Measurements from ENCODE around the gene CDK16. TPM values are rescaled to one million over a fixed set of nuclear protein-coding genes. Genes with fewer than 3 reads are reported as not detected.

CDK16 gene
- total and polyA plus RNA-seq, 2 of the 4 experiments (the other 2 are of a cell fraction) = 85.3 to 106 TPM

- DNase-seq (no peak), ATAC-seq (ENCODE audit: low read depth) (no peak)
- intact Hi-C loops (cut with micrococcal nuclease) = no loop called here
Observed at GRCh38 chrX:47228550-47229270, 10.2 kb downstream of the CDK16 start.

More at GRCh38 chrX:47228550-47229270, 10.2 kb downstream of the CDK16 start:
- Histone ChIP-seq H2AK5ac (ENCODE audit: low read depth, low read length) (no peak overlapping the region), H3K56ac (ENCODE audit: extremely low read depth, insufficient read depth, low read length) (no peak overlapping the region), H3K79me1 (ENCODE audit: low read depth in 1 of 2, low read length in 2 of 2) (peaks cover 5% of the 10 kb centered on the region in 2 experiments; a peak in 1 of 4 replicates), H4K20me1 (ENCODE audit: insufficient read depth, low read length) (peaks cover 7% of the 10 kb centered on the region; the same call in 1 of the 2 replicates), H3K4me1 (ENCODE audit: control insufficient read depth, insufficient read depth, low read length) (0 out of 2 replicates have a peak, but pooled peaks cover 1% of the 10 kb centered on the region), H3K4ac (ENCODE audit: low read depth, low read length) (no peak overlapping the region), H4K5ac (ENCODE audit: low read depth, low read length) (no peak overlapping the region), H4K91ac (ENCODE audit: insufficient read depth, low read depth, low read length) (no peak overlapping the region), H3K18ac (ENCODE audit: low read depth, low read length) (no peak overlapping the region), H3K27me3 (ENCODE audit: control insufficient read depth, insufficient read depth, low read length) (peaks cover 10% of the 10 kb centered on the region; the same call in 1 of the 2 replicates), H3K36me3 (ENCODE audit: control insufficient read depth, insufficient read depth, low read length) (peaks cover 46% of the 10 kb centered on the region), H2BK120ac (ENCODE audit: low read depth, low read length) (no peak overlapping the region), H3K27ac (ENCODE audit: insufficient read depth, low read length) (no peak overlapping the region), H2BK15ac (ENCODE audit: low read depth, low read length) (no peak overlapping the region), H3K9me1 (ENCODE audit: insufficient read depth, low read length) (no peaks in the 10 kb centered on the region; the same call in 1 of the 2 replicates), H3K23ac (ENCODE audit: low read depth, low read length) (no peak overlapping the region), H2BK5ac (ENCODE audit: low read depth, low read length, poor library complexity, severe bottlenecking) (no peak overlapping the region), H3K14ac (replicated peaks; ENCODE audit: low read depth, low read length) (no peak overlapping the region), H2AK9ac (replicated peaks; ENCODE audit: low read depth, low read length, poor library complexity) (no peak overlapping the region), H2AFZ (replicated peaks; ENCODE audit: low read length, poor library complexity) (no peak overlapping the region), H3K9me3 (ENCODE audit: control insufficient read depth, insufficient read depth, low read length) (no peaks in the 10 kb centered on the region), H2BK20ac (ENCODE audit: low read depth, low read length) (no peak overlapping the region), H3K9ac (ENCODE audit: low read depth, low read length) (no peak overlapping the region), H3K4me3 (ENCODE audit: insufficient read depth, low read depth, low read length) (no peak overlapping the region), H3K4me2 (ENCODE audit: low read depth, low read length) (no peak overlapping the region), H4K8ac (ENCODE audit: low read depth in 2 of 2, low read length in 2 of 2) (no peak overlapping the region)
- POLR2A ChIA-PET (ENCODE audit: unreplicated experiment) = no interaction called here
- dilution Hi-C loops (cut with HindIII; ENCODE audit: low sequenced_read_pairs, unreplicated experiment) = no loop called here
- 94% methylated on average over 7 of the region's 12 CpGs; no CpG with 5 or more reads in 1 of the 2 experiments for WGBS, 2 experiments (ENCODE audit: extremely low coverage in 2 of 2, insufficient read length in 1 of 2)
- CTCF ChIA-PET = no interaction called here
- in situ Hi-C loops (cut with MboI; ENCODE audit: low sequenced_read_pairs) = no loop called here
- TF ChIP-seq NFE2L2 (IDR thresholded peaks at IDR 0.05; ENCODE audit: low read depth, low read length) (no peak), POLR2A (IDR thresholded peaks at IDR 0.05; ENCODE audit: low read depth, low read length) (no peak), CEBPB (IDR thresholded peaks at IDR 0.05; ENCODE audit: low read depth, low read length) (no peak), RAD21 (IDR thresholded peaks at IDR 0.05; ENCODE audit: low read length) (no peak), CHD1 (IDR thresholded peaks at IDR 0.05; ENCODE audit: low read depth, low read length) (no peak), BHLHE40 (IDR thresholded peaks at IDR 0.05; ENCODE audit: low read depth, low read length) (no peak), MXI1 (IDR thresholded peaks at IDR 0.05; ENCODE audit: borderline replicate concordance, low read depth, low read length) (no peak), MAFK (IDR thresholded peaks at IDR 0.05; ENCODE audit: low read depth, low read length) (no peak), SMC3 (IDR thresholded peaks at IDR 0.05; ENCODE audit: low read depth, low read length) (no peak), MAZ (IDR thresholded peaks at IDR 0.05; ENCODE audit: borderline replicate concordance, low read depth, low read length) (no peak), RCOR1 (IDR thresholded peaks at IDR 0.05; ENCODE audit: insufficient replicate concordance, low read length) (no peak), RFX5 (IDR thresholded peaks at IDR 0.05; ENCODE audit: low read depth, low read length) (no peak), USF2 (IDR thresholded peaks at IDR 0.05; ENCODE audit: low read depth, low read length) (no peak), FOS (IDR thresholded peaks at IDR 0.05; ENCODE audit: low read depth, low read length) (no peak), ELK1 (IDR thresholded peaks at IDR 0.05; ENCODE audit: borderline replicate concordance, low read depth, low read length) (no peak)
- TF ChIP-seq, protein P1, sequence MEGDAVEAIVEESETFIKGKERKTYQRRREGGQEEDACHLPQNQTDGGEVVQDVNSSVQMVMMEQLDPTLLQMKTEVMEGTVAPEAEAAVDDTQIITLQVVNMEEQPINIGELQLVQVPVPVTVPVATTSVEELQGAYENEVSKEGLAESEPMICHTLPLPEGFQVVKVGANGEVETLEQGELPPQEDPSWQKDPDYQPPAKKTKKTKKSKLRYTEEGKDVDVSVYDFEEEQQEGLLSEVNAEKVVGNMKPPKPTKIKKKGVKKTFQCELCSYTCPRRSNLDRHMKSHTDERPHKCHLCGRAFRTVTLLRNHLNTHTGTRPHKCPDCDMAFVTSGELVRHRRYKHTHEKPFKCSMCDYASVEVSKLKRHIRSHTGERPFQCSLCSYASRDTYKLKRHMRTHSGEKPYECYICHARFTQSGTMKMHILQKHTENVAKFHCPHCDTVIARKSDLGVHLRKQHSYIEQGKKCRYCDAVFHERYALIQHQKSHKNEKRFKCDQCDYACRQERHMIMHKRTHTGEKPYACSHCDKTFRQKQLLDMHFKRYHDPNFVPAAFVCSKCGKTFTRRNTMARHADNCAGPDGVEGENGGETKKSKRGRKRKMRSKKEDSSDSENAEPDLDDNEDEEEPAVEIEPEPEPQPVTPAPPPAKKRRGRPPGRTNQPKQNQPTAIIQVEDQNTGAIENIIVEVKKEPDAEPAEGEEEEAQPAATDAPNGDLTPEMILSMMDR (conservative IDR thresholded peaks at IDR 0.05; ENCODE audit: low read depth, low read length) = no peak
- no TSS peak for BruUV-seq (replicated peaks)
